SKM-1 (cell line): ENCODE measurements around the gene DDX3X.

Source experiments
- DNase-seq: peaks from one replicate; lab custom pipeline; 2025; ENCODE audit not compliant: unreplicated experiment; lab: John Stamatoyannopoulos, UW

The DDX3X gene

DNA sequence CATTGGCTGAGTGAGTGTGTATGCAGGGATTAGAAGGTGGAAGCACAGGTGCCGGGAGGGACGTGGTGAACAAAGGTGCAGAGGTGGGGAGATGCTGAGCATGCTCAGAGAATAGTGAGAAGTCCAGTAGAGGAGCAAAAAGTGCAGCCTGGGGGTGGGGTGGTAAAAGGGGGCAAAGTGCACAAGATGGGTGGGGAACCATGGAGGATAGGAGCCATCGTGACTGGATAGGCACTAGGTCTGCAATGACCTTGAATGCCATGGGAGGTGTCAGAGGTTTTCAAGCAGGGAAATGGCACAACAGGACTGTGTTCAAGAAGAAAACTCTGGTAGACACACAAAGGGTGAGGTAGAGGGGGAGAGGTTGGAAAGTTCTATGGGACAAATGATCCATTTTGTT is 6.6 kb upstream of the DDX3X start:
- no peak for DNase-seq

DNA sequence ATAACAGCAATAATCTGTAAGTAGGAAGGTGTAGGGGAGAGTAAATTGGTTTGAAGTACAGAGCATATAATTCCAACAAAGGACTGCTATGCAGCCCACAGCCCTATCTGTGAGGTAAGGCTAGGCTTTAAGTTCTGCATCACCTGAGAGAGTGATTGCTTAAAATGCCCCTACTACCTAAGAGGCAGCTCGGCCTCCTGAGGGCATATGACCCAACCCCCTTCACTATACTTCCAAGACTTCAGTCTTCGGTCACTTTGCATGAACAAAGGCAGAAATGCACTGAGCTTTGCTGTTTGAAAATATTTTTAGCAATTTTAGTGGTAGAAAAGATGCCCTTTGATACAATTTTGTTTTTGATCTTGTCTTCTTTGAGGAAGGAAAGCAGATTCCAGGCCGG is 4.9 kb upstream of the DDX3X start:
- DNase-seq: no peak

DNA sequence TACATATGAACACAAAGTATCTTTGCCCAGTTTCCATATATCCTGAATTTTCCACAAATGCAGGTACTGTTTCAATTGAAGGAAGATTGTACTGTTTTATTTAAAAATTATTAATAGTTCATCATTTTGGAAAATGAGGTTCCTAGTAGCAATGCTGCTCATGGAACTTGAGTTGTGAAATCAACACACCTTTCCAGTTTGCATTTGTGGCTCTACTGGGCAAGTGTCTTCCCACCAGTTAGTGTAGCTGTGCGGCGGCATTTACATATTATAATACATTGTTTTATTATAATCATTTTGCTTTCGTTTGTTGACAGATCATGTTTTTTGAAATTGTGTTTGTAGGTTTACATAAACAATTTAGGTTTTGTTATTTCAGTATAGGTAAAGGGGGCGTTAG is 2.0 kb upstream of the DDX3X start:
- no peak for DNase-seq

- no peak for DNase-seq
These were observed 1.5 kb upstream of the DDX3X start for GRCh38 chrX:41332408-41333002.

GRCh38 chrX:41333003-41333743 is 789 bp upstream of the DDX3X start:
- DNase-seq: peak; percentile 45

DNA sequence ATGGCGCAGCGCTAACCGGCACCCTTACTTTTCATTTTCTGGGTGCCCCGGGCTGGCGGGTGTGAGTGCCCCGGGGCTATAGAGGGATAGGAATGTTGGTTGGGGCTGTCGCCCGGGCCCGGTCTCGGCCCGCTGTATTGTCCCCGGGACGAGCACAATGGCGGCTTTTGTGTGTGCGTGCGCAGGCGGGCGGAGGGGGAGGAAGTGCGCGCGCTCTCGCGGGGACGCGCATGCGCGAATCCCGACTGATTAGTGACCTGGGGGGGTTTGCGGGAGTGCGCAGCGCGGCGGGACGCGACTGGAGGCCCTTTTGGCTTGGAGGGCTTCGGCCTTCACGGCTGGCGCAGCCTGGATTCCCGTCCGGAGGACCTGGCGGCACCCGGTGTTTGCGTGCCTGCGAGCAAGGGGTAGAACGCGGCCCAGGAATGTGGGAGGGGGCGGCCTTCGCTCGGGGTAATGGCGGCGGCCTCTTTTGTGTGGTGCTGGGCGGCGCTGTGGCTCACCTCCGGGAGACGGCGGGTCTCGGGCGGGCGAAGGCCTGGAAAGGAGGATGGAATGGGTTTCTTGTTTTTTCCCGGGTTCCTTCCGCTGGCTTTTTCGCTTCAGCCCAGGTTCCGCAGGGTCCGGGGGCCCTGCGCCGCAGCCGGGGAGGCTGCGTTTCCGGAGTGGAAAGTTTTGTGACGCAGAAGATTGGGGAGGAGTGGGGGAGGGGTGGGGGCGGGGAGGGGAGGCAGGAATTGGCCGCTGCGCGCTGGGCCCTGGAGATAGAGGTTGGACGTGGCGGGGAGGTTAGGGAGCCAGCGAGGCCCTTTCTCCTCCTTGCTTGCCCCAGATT is 618 bp downstream of the DDX3X start:
- DNase-seq: no peak

DNA sequence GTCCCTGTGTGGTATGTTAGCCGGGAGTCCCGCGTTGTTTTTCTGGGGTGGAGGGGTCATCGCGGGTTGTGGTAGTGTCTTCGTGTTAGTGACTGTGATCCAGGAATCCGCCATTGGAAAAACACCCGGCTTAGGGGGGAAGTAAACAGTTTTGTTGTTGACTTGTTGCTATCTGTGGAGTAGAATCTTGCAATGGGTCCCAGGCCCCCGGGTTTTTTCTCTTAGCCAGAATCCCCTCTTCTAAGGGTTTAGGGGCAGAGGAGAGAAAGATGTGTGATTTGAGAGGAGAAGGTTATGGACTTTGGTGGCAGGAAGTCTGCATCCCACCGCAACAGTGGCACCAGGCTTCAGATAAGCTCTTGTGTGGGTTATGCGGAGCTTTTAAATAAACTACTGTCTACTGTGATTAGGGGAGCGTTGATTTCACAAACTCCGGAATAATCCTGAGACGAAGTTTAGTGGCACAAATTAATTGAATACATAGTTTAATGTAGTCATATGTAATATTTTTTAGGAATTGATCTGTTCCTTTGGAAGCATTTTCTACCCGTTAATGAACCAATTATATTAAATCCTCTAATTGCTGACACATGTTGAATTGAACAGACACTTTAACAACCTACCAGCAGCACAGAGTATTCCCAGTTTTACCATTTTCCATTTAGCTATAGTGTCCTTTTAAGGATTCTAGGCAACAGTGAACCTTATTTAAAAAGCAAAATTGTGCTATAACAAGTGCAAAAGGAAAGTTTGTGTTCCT is 1.4 kb downstream of the DDX3X start:
- no peak for DNase-seq

DNA sequence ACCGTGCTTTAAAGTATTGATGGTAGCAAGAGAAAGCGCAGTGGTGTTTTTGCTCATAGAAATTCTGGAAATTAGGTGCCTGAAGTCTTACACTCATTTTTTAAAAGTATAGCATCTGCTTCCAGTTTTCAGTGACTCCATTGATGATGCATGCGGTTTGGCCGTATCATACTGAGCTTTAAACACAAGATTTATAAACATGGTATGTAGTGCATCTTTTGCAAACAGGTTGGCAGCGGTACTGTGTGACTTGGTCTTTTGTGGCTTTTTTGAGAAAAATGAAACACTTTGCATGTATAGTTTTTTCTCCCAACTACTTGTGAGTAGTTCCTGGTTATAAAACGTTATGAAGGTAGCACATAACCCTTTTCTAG is 2.0 kb downstream of the DDX3X start:
- no peak for DNase-seq

GRCh38 chrX:41336447-41336846 is 2.5 kb downstream of the DDX3X start:
- DNase-seq: no peak

- no peak for DNase-seq
These were observed 3.2 kb downstream of the DDX3X start for GRCh38 chrX:41337140-41337539.

GRCh38 chrX:41338436-41338835 is 4.5 kb downstream of the DDX3X start:
- no peak for DNase-seq

- no peak for DNase-seq
These were observed 5.2 kb downstream of the DDX3X start for GRCh38 chrX:41339148-41339547.

- no peak for DNase-seq
These were observed 10.1 kb downstream of the DDX3X start for GRCh38 chrX:41344053-41344452.

- DNase-seq: no peak
These were observed 13.2 kb downstream of the DDX3X start for GRCh38 chrX:41347186-41347585.

GRCh38 chrX:41348551-41348950 is 14.6 kb downstream of the DDX3X start:
- DNase-seq: no peak

- DNase-seq: no peak
These were observed 16.4 kb downstream of the DDX3X start for GRCh38 chrX:41350150-41350975.

DNA sequence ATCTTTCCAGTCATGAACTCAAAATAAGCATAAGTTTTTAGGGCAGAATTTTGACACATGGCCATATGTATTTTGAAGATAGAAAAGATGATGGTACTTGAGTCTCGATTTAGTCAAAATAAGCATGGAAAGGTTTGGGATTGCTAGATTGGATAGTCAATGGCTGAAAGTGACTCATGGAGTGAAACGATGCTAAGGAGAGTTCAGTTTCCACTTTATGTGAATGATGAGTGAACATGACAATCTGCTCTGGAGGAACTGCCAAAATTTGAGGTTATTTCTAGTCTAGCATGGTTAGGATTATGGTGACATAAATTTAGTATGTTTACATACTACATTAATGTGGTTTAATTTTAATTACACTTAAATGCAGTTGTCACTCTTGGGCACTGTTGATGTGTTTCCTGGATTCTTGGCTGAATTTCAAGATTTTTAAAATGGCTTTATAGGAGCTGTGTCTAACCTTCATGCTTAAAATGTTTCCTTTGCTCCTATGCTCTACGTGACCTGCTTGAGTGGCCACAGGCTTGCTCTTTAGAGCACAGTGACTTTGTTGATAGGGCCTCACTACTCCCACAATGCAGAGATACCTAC is 17.1 kb downstream of the DDX3X start:
- DNase-seq: no peak

DNA sequence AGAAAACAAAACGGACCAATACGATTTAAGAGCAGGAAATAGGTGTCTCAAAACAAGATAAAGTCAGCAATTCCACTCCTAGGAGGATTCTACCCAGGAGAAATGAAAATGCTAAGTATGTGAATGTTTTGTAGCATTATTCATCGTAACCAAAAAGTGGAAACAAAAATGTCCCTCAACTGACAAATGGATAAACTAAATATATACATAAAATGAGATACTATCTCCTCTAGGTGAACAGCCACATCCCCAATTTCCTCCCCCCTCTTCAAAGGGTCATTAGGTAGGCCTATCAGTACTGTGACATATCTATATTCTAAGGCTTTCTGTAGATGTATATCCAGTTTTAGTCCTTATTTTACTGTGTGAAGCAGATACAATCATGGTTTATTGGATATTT is 18.0 kb downstream of the DDX3X start:
- no peak for DNase-seq

GRCh38 chrX:41352329-41352838 is 18.4 kb downstream of the DDX3X start:
- DNase-seq: no peak

DNA sequence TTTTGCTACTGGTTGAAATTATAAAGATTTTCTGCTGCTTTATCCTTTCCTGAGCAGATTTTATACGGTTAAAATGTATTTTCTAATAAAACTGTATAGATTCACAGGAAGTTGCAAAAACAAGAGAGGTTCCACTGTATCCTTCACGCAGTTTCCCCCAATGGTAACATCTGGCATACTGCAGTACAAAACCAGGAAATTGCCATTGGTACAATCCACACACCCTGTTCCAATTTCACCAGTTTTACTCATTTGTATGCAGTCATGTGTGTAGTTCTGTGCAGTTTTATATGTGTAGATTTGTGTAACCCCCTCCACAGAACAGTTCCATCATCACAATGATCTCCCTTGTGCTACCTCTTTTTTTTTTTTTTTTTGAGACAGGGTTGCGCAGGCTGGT is 20.0 kb downstream of the DDX3X start:
- no peak for DNase-seq
